Cerebellar cortex (tissue), 1 donor: ENCODE measurements around the gene DIP2C.
A peak's percentile ranks its signal among the peaks of the same experiment; 100 is the strongest.
"Not testable (repeated sequence)": the region's sequence is repeated elsewhere in the genome, so short reads cannot be mapped to it uniquely, and the experiment has no call there.

Experiments
- DNase-seq: peaks from one replicate; pipeline ENCODE4 v3.0.0-alpha.2; 2015; ENCODE audit warnings: low spot score

DIP2C gene

GRCh38 chr10:595473-595872, 94.0 kb downstream of the DIP2C start:
- DNase-seq = no peak

- DNase-seq = no peak
Observed at GRCh38 chr10:594584-595270, 94.7 kb downstream of the DIP2C start.

- DNase-seq = peak; percentile 36
Observed at GRCh38 chr10:593901-594457, 95.5 kb downstream of the DIP2C start.

DNA sequence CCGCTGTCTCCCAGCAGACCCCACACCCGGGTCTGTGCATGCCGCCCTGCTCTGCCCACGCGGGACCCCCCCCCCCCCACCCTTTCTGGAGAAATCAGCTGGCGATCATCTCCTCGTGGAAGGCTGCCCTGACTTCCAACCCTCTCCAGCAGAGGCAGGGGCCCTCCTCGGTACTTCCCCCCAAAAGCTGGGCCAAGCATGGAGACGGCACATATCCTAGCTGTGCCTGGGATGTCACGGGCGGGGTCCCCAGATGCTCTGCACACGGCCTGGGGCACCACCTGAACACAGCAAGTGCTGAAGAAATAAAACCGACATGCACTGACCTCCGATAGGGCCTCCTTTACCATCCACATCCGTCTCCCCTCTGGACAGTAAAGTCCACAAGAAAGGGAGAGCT, 96.0 kb downstream of the DIP2C start:
- no peak for DNase-seq

- DNase-seq = no peak
Observed at GRCh38 chr10:593016-593415, 96.5 kb downstream of the DIP2C start.

DNA sequence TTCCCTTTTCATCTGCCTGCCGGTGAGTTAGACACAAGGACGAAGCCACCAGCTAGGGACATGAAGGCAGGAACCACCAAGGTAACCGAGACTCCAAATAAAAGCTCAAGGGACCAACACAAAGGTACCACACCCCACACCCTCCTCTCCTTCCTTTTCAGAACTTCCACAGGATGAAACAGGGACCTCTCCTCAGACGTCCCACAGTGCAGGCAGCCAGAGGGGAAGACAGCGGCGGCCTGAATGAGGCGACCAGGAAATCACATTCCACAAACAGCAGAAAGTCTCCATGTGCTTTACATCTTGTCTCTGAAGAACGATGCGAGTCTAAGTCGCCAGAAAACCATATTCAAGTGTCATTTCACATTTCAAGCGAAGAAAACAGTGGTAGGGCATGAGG, 97.8 kb downstream of the DIP2C start:
- DNase-seq = no peak

GRCh38 chr10:590721-591120, 98.7 kb downstream of the DIP2C start:
- no peak for DNase-seq

DNA sequence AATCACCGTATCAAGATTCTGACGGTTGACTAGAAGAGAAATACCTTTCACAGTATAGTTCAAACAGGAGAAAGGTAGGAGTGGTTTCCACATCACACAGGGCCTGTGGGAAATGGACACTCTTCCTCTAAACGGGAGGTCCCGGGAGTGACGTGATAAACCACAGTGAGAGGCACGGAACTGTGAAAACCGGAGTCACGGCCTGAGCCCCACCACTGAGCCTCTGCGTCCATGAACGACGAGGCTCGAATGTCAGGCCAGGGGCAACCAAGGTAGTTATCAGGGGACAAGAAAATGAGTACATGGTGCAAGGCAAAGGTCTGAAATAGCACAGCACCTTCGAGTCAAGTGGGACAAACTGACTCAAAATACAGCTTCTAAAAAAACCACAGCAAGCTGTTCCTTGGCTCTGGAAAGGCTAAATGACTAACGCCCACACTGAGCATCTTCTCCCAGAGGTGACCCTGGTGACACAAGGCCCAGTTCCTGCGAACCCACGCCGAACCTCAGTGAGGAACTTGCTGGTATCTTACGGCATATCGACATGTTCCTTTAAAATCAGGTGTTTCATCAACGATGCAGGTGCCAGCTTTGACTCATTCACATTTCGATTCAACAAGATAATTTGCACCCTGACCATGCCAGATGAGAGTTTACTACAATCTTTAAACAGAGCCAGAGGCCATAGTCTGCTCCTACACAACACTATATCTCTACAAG, 99.3 kb downstream of the DIP2C start:
- no peak for DNase-seq

DNA sequence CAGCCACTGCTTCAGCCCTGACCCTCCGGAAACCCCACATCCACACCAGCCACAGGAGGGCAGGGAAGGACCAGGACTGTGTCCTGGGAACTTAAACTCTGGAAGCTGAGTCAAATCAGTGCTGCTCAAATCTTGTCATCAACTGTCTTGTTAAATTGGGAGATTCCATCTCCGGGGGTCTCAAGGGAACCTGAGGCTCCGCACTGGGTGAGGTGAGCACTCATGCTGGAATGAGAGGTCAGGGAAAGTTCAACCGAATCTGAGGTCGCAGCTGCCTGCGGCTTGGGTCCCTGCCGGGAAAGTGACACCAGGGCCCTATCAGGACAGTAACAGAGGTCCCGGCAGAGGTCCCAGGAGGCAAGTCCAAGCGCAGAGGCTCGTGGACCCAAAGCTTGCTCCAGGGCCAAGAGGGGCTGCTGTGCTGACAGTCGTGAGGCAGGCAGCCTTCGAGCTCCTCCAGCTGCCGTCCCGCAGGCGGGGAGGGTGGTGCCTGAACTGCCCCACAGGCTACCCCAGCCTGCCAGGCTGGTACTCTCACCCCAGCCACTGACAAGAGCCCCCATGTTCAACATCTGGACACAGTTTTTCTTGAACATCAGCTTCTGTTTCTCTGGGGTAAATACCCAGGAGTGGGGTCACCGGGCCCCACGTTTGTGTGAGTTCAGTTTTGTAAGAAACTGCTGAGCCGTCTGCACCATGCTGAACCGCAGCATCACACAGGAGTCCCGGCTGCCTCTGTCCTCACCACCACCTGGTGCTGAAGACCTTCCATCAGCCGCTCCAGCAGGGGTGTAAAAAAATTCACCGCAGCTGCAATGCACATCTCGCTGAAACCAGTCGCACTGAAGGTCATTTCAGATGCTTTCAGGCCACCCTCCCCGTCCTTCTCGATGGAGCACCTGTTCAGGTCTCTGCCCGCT, 101.0 kb downstream of the DIP2C start:
- no peak for DNase-seq

DNA sequence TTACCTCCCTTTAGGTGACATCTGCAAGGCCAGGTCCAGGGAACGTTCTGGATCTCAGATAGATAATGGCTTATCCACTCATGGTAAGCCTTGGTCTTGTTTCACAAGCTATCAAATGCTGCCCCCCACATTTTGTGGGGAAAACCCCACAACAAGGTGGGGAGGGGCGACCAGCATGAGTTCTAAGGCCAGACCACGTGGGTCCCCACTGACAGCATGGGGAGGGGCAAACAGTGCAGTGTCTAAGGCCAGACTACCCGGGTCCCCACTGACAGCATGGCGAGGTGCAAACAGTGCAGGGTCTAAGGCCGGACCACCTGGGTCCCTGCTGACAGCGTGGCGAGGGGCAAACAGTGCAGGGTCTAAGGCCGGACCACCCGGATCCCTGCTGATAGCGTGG, 102.8 kb downstream of the DIP2C start:
- no peak for DNase-seq

GRCh38 chr10:586151-586550, 103.3 kb downstream of the DIP2C start:
- DNase-seq = peak; percentile 34

GRCh38 chr10:585502-585901, 104.0 kb downstream of the DIP2C start:
- DNase-seq = no peak

DNA sequence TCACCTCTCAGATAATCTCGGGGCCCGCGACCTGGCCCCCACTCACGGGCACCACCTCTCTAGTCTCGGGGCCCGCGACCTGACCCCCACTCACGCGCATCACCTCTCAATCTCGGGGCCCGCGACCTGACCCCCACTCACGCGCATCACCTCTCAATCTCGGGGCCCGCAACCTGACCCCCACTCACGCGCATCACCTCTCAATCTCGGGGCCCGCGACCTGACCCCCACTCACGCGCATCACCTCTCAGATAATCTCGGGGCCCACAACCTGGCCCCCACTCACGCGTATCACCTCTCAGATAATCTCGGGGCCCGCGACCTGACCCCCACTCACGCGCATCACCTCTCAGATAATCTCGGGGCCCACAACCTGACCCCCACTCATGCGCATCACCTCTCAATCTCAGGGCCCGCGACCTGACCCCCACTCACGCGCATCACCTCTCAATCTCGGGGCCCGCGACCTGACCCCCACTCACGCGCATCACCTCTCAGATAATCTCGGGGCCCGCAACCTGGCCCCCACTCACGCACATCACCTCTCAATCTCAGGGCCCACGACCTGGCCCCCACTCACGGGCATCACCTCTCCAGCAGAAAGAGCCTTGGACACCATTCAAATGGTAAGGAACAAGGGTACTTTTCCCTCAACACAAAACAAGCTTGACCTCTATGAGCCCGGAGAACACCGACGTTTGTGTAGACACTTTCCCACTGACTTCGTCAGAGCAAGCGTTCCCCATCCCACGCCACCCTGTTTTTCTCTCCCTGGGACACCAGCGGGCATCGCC, 104.8 kb downstream of the DIP2C start:
- not testable (repeated sequence) for DNase-seq

DNA sequence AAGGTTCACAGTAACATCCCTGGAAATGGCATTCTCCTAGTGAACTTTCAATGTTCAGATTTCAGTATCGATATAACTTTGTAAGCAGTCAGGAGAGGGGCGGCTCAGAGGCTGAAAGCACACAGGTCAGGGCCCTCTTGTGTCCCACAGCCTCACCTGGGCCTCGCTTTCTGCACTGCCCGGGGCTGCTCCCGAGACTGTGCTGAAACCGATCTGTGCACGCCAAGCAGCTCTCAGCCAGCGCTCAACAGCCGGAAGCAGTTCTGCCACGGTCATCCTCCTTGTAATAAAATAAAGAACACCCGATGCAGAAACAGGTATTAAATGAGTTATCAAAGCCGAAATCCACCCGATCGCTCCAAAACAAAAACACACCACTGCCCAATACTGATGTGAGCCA, 106.0 kb downstream of the DIP2C start:
- DNase-seq = no peak

DNA sequence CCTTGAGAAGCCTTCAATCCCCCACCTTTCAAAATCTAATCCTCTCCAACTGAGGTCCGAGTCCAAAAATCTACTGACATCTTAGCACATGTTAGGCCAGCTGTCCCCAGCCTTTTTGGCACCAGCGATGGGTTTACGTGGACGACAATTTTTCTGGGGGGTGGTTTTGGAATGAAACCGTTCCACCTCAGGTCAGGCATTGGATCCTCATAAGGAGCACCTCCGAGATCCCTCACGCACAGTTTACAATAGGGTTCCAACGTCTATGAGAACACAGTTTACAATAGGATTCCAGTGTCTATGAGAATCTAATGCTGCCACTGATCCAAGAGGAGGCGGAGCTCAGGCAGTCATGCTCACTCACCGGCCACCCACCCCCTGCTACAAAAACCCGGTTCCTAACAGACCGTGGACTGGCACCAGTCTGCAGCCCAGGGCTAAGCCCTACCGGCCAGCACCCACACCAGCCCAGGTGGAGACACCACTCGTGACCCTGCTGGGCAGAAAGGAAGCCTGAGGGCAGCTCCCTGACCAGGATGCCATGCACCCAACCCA, 107.6 kb downstream of the DIP2C start:
- peak; percentile 51 for DNase-seq

GRCh38 chr10:580778-581177, 108.7 kb downstream of the DIP2C start:
- no peak for DNase-seq

DNA sequence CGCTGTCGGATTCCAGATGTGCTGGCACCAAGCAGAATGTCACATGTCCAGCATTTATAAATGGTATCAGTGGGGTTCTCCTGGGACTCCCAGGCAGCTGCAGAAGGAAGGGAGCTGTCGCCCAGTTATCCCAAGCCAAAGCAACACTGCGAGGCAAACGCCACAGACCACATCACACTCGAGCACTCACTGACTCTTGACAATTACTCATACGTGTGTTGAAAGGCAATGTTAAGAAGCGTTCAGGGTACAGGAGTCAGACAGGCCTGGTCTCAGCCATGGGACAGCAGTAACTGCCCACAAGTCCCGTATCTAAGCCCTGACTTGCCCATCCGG, 113.4 kb downstream of the DIP2C start:
- DNase-seq = no peak

- DNase-seq = no peak
Observed at GRCh38 chr10:575402-576129, 113.9 kb downstream of the DIP2C start.

DNA sequence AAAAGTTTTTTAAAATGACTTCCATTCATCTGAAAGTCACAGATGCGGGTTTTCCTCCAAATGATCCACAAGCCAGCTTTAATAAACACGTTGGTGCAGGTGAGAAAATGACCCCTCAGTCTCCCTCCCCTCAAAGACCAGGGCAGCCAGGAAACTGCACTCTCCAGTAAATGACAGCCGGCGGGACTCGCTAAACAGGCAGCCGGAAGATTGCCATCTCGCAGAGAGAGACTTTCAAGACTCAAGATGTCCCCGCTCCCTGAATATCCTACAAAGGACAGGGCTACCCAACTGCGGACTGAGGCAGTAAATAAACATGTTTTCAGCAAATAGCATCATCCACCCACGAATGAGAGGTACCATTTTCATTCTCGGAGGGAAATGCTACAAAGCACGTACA, 116.8 kb downstream of the DIP2C start:
- DNase-seq = no peak

DNA sequence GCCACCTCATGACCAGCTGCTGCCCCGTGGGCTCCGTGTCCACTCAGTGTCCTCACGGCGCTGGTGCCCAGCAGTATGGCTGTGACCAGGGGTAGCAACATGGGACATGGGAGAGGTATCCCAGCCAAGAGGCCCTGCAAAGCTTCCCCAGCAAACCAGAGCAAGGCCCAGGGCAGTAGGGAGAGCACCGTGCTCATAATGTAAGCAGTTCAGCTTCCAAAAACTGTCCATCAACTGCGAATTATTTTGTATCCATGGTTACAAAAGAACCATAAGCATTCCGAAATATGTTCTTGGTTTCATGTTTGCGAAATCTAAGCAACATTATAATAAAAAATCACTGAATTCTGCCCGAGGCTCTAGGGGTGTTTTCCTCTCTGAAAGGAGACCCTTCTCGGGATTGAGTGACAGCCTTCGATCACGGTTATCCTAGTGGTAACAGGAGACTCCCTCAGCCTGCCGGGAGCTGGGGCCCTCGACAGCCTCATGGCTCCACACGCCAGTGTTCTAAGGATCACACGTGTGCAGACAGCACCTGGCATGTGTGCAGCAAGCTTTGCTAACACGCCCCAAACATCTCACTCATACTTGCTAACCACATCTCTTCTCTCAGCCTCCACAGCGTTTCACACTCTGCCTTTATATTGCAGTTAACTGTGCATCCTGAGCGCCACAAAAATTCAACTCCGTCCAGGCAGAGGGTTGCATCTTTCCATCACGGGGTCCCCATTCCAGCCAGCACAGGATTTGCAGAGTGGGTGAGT, 117.6 kb downstream of the DIP2C start:
- no peak for DNase-seq
